ENCODE results near the gene CDK5RAP2.

The CDK5RAP2 gene

GRCh38 chr9:120603010-120603409, 23.0 kb upstream of the CDK5RAP2 start:
- Histone ChIP-seq H3K4me2 (ENCODE audit: low read length) (no peak overlapping the region), H3K27me3 (ENCODE audit: low read depth, low read length) (no peaks in the 10 kb centered on the region), H3K79me2 (ENCODE audit: low read length) (no peaks in the 10 kb centered on the region), H3K27ac (ENCODE audit: low read length) (no peak overlapping the region), H3K4me3 (ENCODE audit: low read length) (no peak overlapping the region), H3K9me3 (ENCODE audit: insufficient read depth, low read length) (no peaks in the 10 kb centered on the region), H2AFZ (ENCODE audit: low read depth, low read length) (no peak overlapping the region), H3K36me3 (replicated peaks; ENCODE audit: low read depth, low read length) (no peaks in the 10 kb centered on the region), H3K4me1 (ENCODE audit: low read length) (no peaks in the 10 kb centered on the region), H4K20me1 (ENCODE audit: insufficient read depth, low read length) (no peaks in the 10 kb centered on the region), H3K9ac (ENCODE audit: low read length) (no peak overlapping the region)
- TF ChIP-seq EZH2phosphoT487 (IDR thresholded peaks at IDR 0.05; ENCODE audit: low read depth) (no peak), CTCF (IDR thresholded peaks at IDR 0.05; ENCODE audit: low read depth, low read length) (no peak)

DNA sequence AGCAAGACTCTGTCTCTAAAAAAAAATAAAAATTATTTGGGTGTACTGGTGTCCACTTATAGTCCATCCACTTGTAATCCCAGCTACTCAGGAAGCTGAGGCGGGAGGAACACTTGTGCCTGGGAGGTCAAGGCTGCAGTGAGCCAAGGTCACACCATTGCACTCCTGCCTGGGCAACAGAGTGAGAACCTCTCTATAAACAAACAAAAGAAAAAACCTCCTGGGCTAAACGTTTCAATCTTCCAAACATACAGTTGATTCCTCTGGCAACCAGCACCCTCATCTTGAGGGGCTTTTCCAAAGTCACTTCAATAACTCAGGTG, 13.9 kb upstream of the CDK5RAP2 start:
- Histone ChIP-seq H3K79me2 (ENCODE audit: low read length) (no peaks in the 10 kb centered on the region), H3K27ac (ENCODE audit: low read length) (no peak overlapping the region), H3K9me3 (ENCODE audit: insufficient read depth, low read length) (no peaks in the 10 kb centered on the region), H2AFZ (ENCODE audit: low read depth, low read length) (no peak overlapping the region), H3K27me3 (ENCODE audit: low read depth, low read length) (no peaks in the 10 kb centered on the region), H3K4me1 (ENCODE audit: low read length) (no peaks in the 10 kb centered on the region), H3K9ac (ENCODE audit: low read length) (no peak overlapping the region), H3K36me3 (replicated peaks; ENCODE audit: low read depth, low read length) (no peaks in the 10 kb centered on the region), H3K4me2 (ENCODE audit: low read length) (no peak overlapping the region), H4K20me1 (ENCODE audit: insufficient read depth, low read length) (no peaks in the 10 kb centered on the region), H3K4me3 (ENCODE audit: low read length) (no peak overlapping the region)
- TF ChIP-seq CTCF (IDR thresholded peaks at IDR 0.05; ENCODE audit: low read depth, low read length) (no peak), EZH2phosphoT487 (IDR thresholded peaks at IDR 0.05; ENCODE audit: low read depth) (no peak)

- no peaks in the 10 kb centered on the region for H4K20me1 ChIP-seq (ENCODE audit: insufficient read depth, low read length)
Measured at GRCh38 chr9:120593250-120593954, 13.4 kb upstream of the CDK5RAP2 start.

DNA sequence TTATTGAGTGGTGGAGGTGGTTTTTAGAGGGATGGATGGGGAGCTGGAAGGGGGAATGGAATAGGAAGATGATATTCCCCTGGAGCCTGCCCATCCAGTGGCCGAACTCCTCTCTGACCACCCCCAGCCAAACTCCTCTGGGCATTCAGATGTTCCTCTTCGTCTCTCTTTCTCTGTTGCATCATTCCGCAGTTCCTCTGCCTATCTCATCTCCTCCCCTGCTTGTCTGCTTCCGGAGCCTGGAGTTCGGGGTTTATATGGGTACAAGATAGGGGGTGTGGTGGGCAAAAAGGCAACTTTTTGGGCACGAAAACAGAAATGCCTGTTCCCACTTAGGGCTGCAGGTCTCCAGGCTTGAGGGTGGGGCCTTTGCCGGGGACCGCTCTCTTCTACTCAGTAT, 12.2 kb upstream of the CDK5RAP2 start:
- Histone ChIP-seq H3K79me2 (ENCODE audit: low read length) (no peaks in the 10 kb centered on the region), H3K27me3 (ENCODE audit: low read depth, low read length) (no peaks in the 10 kb centered on the region), H3K9ac (ENCODE audit: low read length) (no peak overlapping the region), H2AFZ (ENCODE audit: low read depth, low read length) (no peak overlapping the region), H3K4me1 (ENCODE audit: low read length) (peaks cover under 1% of the 10 kb centered on the region; the same call in 1 of the 2 replicates), H3K9me3 (ENCODE audit: insufficient read depth, low read length) (no peaks in the 10 kb centered on the region), H3K36me3 (replicated peaks; ENCODE audit: low read depth, low read length) (no peaks in the 10 kb centered on the region), H4K20me1 (ENCODE audit: insufficient read depth, low read length) (no peaks in the 10 kb centered on the region), H3K27ac (ENCODE audit: low read length) (no peak overlapping the region), H3K4me3 (ENCODE audit: low read length) (no peak overlapping the region), H3K4me2 (ENCODE audit: low read length) (no peak overlapping the region)
- no peak for TF ChIP-seq EZH2phosphoT487 (IDR thresholded peaks at IDR 0.05; ENCODE audit: low read depth)
- TF ChIP-seq CTCF (IDR thresholded peaks at IDR 0.05; ENCODE audit: low read depth, low read length): no peak

More at GRCh38 chr9:120593250-120593954, 13.4 kb upstream of the CDK5RAP2 start:
- Histone ChIP-seq H3K27me3 (ENCODE audit: low read depth, low read length) (no peaks in the 10 kb centered on the region), H3K36me3 (replicated peaks; ENCODE audit: low read depth, low read length) (no peaks in the 10 kb centered on the region), H2AFZ (ENCODE audit: low read depth, low read length) (no peak overlapping the region), H3K9me3 (ENCODE audit: insufficient read depth, low read length) (no peaks in the 10 kb centered on the region), H3K4me1 (ENCODE audit: low read length) (no peaks in the 10 kb centered on the region), H3K4me2 (ENCODE audit: low read length) (no peak overlapping the region), H3K4me3 (ENCODE audit: low read length) (no peak overlapping the region), H3K9ac (ENCODE audit: low read length) (no peak overlapping the region), H3K27ac (ENCODE audit: low read length) (no peak overlapping the region), H3K79me2 (ENCODE audit: low read length) (no peaks in the 10 kb centered on the region)
- no peak for TF ChIP-seq CTCF (IDR thresholded peaks at IDR 0.05; ENCODE audit: low read depth, low read length)
- TF ChIP-seq EZH2phosphoT487 (IDR thresholded peaks at IDR 0.05; ENCODE audit: low read depth): no peak
